Upper lobe of left lung (tissue), 6 donors: ENCODE measurements around the gene ELF4. TPM values are rescaled to one million over a fixed set of nuclear protein-coding genes. Genes with fewer than 3 reads are reported as not detected.

Experiments used
- ATAC-seq, 2 donors: fragments of 200-7000 bp; cut with Tn5 transposase; one replicate each; pipeline ENCODE4 v1.9.1; 2022; ENCODE audit warnings: mild to moderate bottlenecking in 2 of 2, moderate library complexity in 2 of 2; ENCODE audit not compliant: low FRiP score in 2 of 2
- DNase-seq, 2 donors: peaks; one replicate each; pipeline ENCODE4 v3.0.0-alpha.2; 2019 to 2020
- H3K27ac ChIP-seq, 4 donors: fragments of 200-600 bp; sonication (generic); one replicate each; pipeline ENCODE4 v1.5.1; 2016 to 2019
- H3K27me3 ChIP-seq, 4 donors: fragments of 200-600 bp; sonication (generic); one replicate each; pipeline ENCODE4 v1.5.1; 2017 to 2019
- H3K36me3 ChIP-seq, 4 donors: fragments of 200-600 bp; sonication (generic); one replicate each; pipeline ENCODE4 v1.5.1; 2016 to 2019
- H3K4me1 ChIP-seq, 4 donors: fragments of 200-600 bp; sonication (generic); one replicate each; pipeline ENCODE4 v1.5.1; 2018 to 2019
- H3K4me3 ChIP-seq, 4 donors: fragments of 200-600 bp; sonication (generic); one replicate each; pipeline ENCODE4 v1.5.1; 2017 to 2019; ENCODE audit warnings: mild to moderate bottlenecking in 2 of 4, moderate library complexity in 1 of 4
- H3K9me3 ChIP-seq, 4 donors: fragments of 200-600 bp; sonication (generic); one replicate each; pipeline ENCODE4 v1.5.1; 2018 to 2019
- EP300 ChIP-seq, 4 donors: sonication (generic); formaldehyde crosslinking; IDR thresholded peaks; one replicate each; pipeline ENCODE4 v1.5.1; 2017; ENCODE audit warnings: antibody characterized with exemption in 4 of 4, control low read depth in 2 of 4
- POLR2A ChIP-seq, 4 donors: fragments of 450-650 bp; IDR thresholded peaks; one replicate each; pipeline ENCODE4 v1.5.1; 2016 to 2017; ENCODE audit warnings: antibody characterized with exemption in 4 of 4, mild to moderate bottlenecking in 2 of 4
- POLR2AphosphoS5 ChIP-seq, 2 donors: sonication (generic); formaldehyde crosslinking; IDR thresholded peaks; one replicate each; pipeline ENCODE4 v1.5.1; 2017; ENCODE audit warnings: antibody characterized with exemption in 2 of 2
- WGBS, 2 donors: methylation state at CpG; one replicate each; pipeline ENCODE4 v1.1.5; 2017 to 2018; 5-methylcytosine and 5-hydroxymethylcytosine counted together
- total RNA-seq, 6 donors: library from RNA; depleted of rRNA in 4 of 6; stranded (reverse); fragments of >200 nt in 4 of 6; gene quantifications; one replicate each; pipeline versions ENCODE4 v1.1.0 to v1.2.1, GENCODE V29; 2016 to 2021
- TF ChIP-seq, protein P1 (sequence below), 6 experiments: fragments of 450-650 bp in 4 of 6; fragments of 200-600 bp in 2 of 6; sonication (generic) in 2 of 6; IDR thresholded peaks; one replicate each; pipeline ENCODE4 v1.5.1; 2016 to 2019; ENCODE audit warnings: antibody characterized with exemption in 6 of 6
- donor health status: DM: no; HTN: no; CAD: no; lungs with moderate emphysema.
- donor health status: DM: no; HTN: yes; CAD: no; lungs with severe emphysema.

ELF4 gene
- total RNA-seq, 6 donors from 2014 or later, result 13.6 to 31.0 (median 21.9) TPM

DNA sequence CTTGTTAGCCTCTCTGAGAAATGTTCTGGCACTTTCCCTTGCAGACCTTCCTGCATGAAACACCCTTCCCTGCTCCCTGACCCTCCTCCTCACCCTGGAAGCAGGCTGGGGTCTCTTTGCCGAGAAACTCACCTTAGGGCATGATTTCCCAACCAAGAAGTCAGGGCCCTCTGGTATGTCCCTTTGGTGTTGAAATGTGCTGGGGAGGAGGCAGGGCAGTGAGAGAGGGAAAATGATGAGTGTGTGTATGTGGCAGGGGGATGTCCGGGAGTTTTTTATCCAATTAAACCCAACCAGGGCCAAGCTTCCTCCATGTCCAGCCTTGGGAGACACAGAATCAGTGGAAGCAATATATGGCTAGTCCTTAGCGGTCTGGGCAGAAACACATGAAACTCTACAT is 5.1 kb downstream of the ELF4 start:
- ATAC-seq (no peak), DNase-seq (no peak)
- no peaks in the 10 kb centered on the region for H3K27me3 ChIP-seq
- H3K27ac ChIP-seq, result peak overlapping the region in 2 of 4 donors; percentile 36 to 56
- peaks cover 13 to 26% (median 17%) of the 10 kb centered on the region in 4 donors for H3K4me1 ChIP-seq
- no peaks in the 10 kb centered on the region for H3K9me3 ChIP-seq
- no peaks in the 10 kb centered on the region for H3K36me3 ChIP-seq
- WGBS, 2 donors, result 71 to 83% methylated on average over 1 to 3 of the region's 3 CpGs
- no peak for TF ChIP-seq EP300 (IDR thresholded peaks at IDR 0.05)
- no peak for TF ChIP-seq POLR2A (IDR thresholded peaks at IDR 0.05)
- H3K4me3 ChIP-seq, result no peak overlapping the region

GRCh38 chrX:130103605-130104004 is 6.7 kb downstream of the ELF4 start:
- no peak for TF ChIP-seq EP300 (IDR thresholded peaks at IDR 0.05)
- no peak for TF ChIP-seq POLR2AphosphoS5 (IDR thresholded peaks at IDR 0.05)
- TF ChIP-seq, protein P1, sequence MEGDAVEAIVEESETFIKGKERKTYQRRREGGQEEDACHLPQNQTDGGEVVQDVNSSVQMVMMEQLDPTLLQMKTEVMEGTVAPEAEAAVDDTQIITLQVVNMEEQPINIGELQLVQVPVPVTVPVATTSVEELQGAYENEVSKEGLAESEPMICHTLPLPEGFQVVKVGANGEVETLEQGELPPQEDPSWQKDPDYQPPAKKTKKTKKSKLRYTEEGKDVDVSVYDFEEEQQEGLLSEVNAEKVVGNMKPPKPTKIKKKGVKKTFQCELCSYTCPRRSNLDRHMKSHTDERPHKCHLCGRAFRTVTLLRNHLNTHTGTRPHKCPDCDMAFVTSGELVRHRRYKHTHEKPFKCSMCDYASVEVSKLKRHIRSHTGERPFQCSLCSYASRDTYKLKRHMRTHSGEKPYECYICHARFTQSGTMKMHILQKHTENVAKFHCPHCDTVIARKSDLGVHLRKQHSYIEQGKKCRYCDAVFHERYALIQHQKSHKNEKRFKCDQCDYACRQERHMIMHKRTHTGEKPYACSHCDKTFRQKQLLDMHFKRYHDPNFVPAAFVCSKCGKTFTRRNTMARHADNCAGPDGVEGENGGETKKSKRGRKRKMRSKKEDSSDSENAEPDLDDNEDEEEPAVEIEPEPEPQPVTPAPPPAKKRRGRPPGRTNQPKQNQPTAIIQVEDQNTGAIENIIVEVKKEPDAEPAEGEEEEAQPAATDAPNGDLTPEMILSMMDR (IDR thresholded peaks at IDR 0.05), result no peak
- no peak for TF ChIP-seq POLR2A (IDR thresholded peaks at IDR 0.05)
- Histone ChIP-seq H3K36me3 (no peaks in the 10 kb centered on the region), H3K27me3 (no peaks in the 10 kb centered on the region), H3K4me3 (no peak overlapping the region), H3K9me3 (no peaks in the 10 kb centered on the region), H3K27ac (no peak overlapping the region), H3K4me1 (peaks cover 20 to 31% (median 26%) of the 10 kb centered on the region in 4 donors)
- ATAC-seq (no peak), DNase-seq (no peak)
- WGBS, 2 donors, result 80 to 85% methylated on average over 2 to 3 of the region's 3 CpGs

DNA sequence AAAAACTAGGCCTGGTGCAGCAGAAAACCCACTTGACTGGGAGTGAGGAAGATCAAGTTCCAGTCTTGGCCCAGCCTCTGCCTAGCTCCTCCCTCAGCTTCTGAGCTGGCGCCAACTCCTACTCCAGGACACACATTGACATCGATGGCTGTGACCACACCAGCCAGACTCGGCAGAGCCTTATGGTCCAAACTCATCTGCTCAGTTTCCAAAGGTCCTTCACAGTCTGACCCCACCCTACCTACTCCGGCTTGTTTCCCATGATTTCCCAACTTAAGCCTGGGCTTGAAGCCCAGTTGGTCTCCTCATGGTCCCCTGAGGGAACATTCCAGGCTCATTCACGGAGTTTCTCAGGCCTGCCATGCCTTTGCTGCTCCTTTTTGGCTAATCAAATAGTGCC is 10.1 kb downstream of the ELF4 start:
- peak in 1 of 2 donors; percentile 95 for ATAC-seq
- peak in 1 of 2 donors; percentile 58 for DNase-seq
- H3K27me3 ChIP-seq, result no peaks in the 10 kb centered on the region
- WGBS, 2 donors, result 62% methylated on average over 5 of the region's 5 CpGs; no CpG with 5 or more reads in 1 of the 2 donors
- no peaks in the 10 kb centered on the region for H3K36me3 ChIP-seq
- peak overlapping the region in 2 of 4 donors; percentile 65 to 75 for H3K27ac ChIP-seq
- no peaks in the 10 kb centered on the region for H3K9me3 ChIP-seq
- no peak for TF ChIP-seq POLR2AphosphoS5 (IDR thresholded peaks at IDR 0.05)
- no peak for TF ChIP-seq POLR2A (IDR thresholded peaks at IDR 0.05)
- TF ChIP-seq, protein P1 (IDR thresholded peaks at IDR 0.05), result no peak
- no peak for TF ChIP-seq EP300 (IDR thresholded peaks at IDR 0.05)
- H3K4me1 ChIP-seq, result peaks cover 22 to 39% (median 26%) of the 10 kb centered on the region in 4 donors
- H3K4me3 ChIP-seq, result no peak overlapping the region

- H3K36me3 ChIP-seq, result no peaks in the 10 kb centered on the region
- no peaks in the 10 kb centered on the region for H3K9me3 ChIP-seq
- H3K4me3 ChIP-seq, result no peak overlapping the region
- WGBS, 2 donors, result 21 to 47% methylated on average over 5 of the region's 5 CpGs
- no peak for DNase-seq
- TF ChIP-seq, protein P1 (IDR thresholded peaks at IDR 0.05), result no peak
- no peak for TF ChIP-seq POLR2A (IDR thresholded peaks at IDR 0.05)
- no peak for TF ChIP-seq POLR2AphosphoS5 (IDR thresholded peaks at IDR 0.05)
- TF ChIP-seq EP300 (IDR thresholded peaks at IDR 0.05), result no peak
- H3K4me1 ChIP-seq, result peaks cover 15 to 30% (median 22%) of the 10 kb centered on the region in 4 donors
- no peak for ATAC-seq
- peak overlapping the region; percentile 35 to 75 (median 62) for H3K27ac ChIP-seq
- no peaks in the 10 kb centered on the region for H3K27me3 ChIP-seq
Measured at GRCh38 chrX:130098210-130098552, 12.1 kb downstream of the ELF4 start.

GRCh38 chrX:130097507-130098209 is 12.6 kb downstream of the ELF4 start:
- WGBS, 2 donors, result 45 to 54% methylated on average over 2 to 14 of the region's 14 CpGs
- no peaks in the 10 kb centered on the region for H3K27me3 ChIP-seq
- peaks cover 15 to 31% (median 23%) of the 10 kb centered on the region in 4 donors for H3K4me1 ChIP-seq
- H3K9me3 ChIP-seq, result no peaks in the 10 kb centered on the region
- H3K27ac ChIP-seq, result peak overlapping the region; percentile 35 to 75 (median 62)
- H3K4me3 ChIP-seq, result no peak overlapping the region
- ATAC-seq (peak in 1 of 2 donors; percentile 81), DNase-seq (peak; percentile 57 to 76)
- H3K36me3 ChIP-seq, result no peaks in the 10 kb centered on the region
- TF ChIP-seq POLR2AphosphoS5 (IDR thresholded peaks at IDR 0.05) (peak; percentile 13 to 26), POLR2A (IDR thresholded peaks at IDR 0.05) (no peak), EP300 (IDR thresholded peaks at IDR 0.05) (no peak)
- TF ChIP-seq, protein P1 (IDR thresholded peaks at IDR 0.05), result no peak
